ENCODE measurements around the gene NIBAN1.

GRCh38 chr1:184951788-184952187 lies 22.5 kb downstream of the NIBAN1 start:
- TF ChIP-seq POLR2A (IDR thresholded peaks at IDR 0.05) = no peak
- TF ChIP-seq, protein P1, sequence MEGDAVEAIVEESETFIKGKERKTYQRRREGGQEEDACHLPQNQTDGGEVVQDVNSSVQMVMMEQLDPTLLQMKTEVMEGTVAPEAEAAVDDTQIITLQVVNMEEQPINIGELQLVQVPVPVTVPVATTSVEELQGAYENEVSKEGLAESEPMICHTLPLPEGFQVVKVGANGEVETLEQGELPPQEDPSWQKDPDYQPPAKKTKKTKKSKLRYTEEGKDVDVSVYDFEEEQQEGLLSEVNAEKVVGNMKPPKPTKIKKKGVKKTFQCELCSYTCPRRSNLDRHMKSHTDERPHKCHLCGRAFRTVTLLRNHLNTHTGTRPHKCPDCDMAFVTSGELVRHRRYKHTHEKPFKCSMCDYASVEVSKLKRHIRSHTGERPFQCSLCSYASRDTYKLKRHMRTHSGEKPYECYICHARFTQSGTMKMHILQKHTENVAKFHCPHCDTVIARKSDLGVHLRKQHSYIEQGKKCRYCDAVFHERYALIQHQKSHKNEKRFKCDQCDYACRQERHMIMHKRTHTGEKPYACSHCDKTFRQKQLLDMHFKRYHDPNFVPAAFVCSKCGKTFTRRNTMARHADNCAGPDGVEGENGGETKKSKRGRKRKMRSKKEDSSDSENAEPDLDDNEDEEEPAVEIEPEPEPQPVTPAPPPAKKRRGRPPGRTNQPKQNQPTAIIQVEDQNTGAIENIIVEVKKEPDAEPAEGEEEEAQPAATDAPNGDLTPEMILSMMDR (IDR thresholded peaks at IDR 0.05) = no peak
- TF ChIP-seq POLR2AphosphoS5 (IDR thresholded peaks at IDR 0.05) = no peak

Measured in suprapubic skin (tissue), 4 donors.